HAP-1 (cell line): ENCODE measurements around the gene OTOGL.
"Not testable (repeated sequence)": the region's sequence is repeated elsewhere in the genome, so short reads cannot be mapped to it uniquely, and the experiment has no call there.

Experiments used
- DNase-seq, 2 experiments: peaks; one replicate each; pipeline ENCODE4 v3.0.0-alpha.2; 2016 to 2020; ENCODE audit warnings: low spot score in 2 of 2
- H3K27me3 ChIP-seq: fragments of 250-450 bp; sonication (Bioruptor Pico); 2 replicates; pipeline ENCODE4 v1.5.1; 2020; ENCODE audit warnings: low read depth, mild to moderate bottlenecking, moderate library complexity
- H3K36me3 ChIP-seq: fragments of 250-450 bp; sonication (Bioruptor Pico); replicated peaks from 2 replicates; pipeline ENCODE4 v1.5.1; 2020; ENCODE audit warnings: mild to moderate bottlenecking
- H3K4me1 ChIP-seq: fragments of 250-450 bp; sonication (Bioruptor Pico); 2 replicates; pipeline ENCODE4 v1.5.1; 2020; ENCODE audit warnings: mild to moderate bottlenecking
- H3K4me3 ChIP-seq: fragments of 250-450 bp; sonication (Bioruptor Pico); 2 replicates; pipeline ENCODE4 v1.5.1; 2020; ENCODE audit warnings: mild to moderate bottlenecking, moderate library complexity
- H3K9me3 ChIP-seq: fragments of 250-450 bp; sonication (Bioruptor Pico); 2 replicates; pipeline ENCODE4 v1.5.1; 2020; ENCODE audit warnings: mild to moderate bottlenecking, moderate library complexity
- in situ Hi-C: fragments of 300-500 bp; cut with MboI; formaldehyde crosslinking; loops from 3 replicates; pipeline ENCODE4 v1.14.3; 2020; ENCODE audit warnings: low sequenced_read_pairs, inconsistent platforms, mixed read lengths

Gene OTOGL

GRCh38 chr12:80149547-80150313, 50.4 kb downstream of the OTOGL start:
- H3K4me3 ChIP-seq, H3K4me1 ChIP-seq, DNase-seq, H3K9me3 ChIP-seq, H3K27me3 ChIP-seq, H3K36me3 ChIP-seq, in situ Hi-C loops: not testable (repeated sequence)

- in situ Hi-C loops: no loop called here
- Histone ChIP-seq H3K4me1 (0 out of 2 replicates have a peak, but pooled peaks cover 3% of the 10 kb centered on the region), H3K27me3 (no peaks in the 10 kb centered on the region), H3K9me3 (no peaks in the 10 kb centered on the region), H3K36me3 (no peaks in the 10 kb centered on the region), H3K4me3 (no peak overlapping the region)
- no peak for DNase-seq
Observed at GRCh38 chr12:80151131-80151530, 51.8 kb downstream of the OTOGL start.

- Histone ChIP-seq H3K9me3 (no peaks in the 10 kb centered on the region), H3K36me3 (no peaks in the 10 kb centered on the region), H3K4me3 (no peak overlapping the region), H3K27me3 (no peaks in the 10 kb centered on the region), H3K4me1 (0 out of 2 replicates have a peak, but pooled peaks cover 3% of the 10 kb centered on the region)
- in situ Hi-C loops: no loop called here
- no peak for DNase-seq
Observed at GRCh38 chr12:80154261-80154660, 54.9 kb downstream of the OTOGL start.

GRCh38 chr12:80156306-80156705, 57.0 kb downstream of the OTOGL start:
- no peaks in the 10 kb centered on the region for H3K36me3 ChIP-seq
- DNase-seq: no peak
- H3K4me3 ChIP-seq: no peak overlapping the region
- no peaks in the 10 kb centered on the region for H3K4me1 ChIP-seq
- in situ Hi-C loops: no loop called here
- H3K9me3 ChIP-seq: no peaks in the 10 kb centered on the region
- no peaks in the 10 kb centered on the region for H3K27me3 ChIP-seq

GRCh38 chr12:80157645-80158044, 58.3 kb downstream of the OTOGL start:
- Histone ChIP-seq H3K4me3 (no peak overlapping the region), H3K36me3 (no peaks in the 10 kb centered on the region), H3K4me1 (no peaks in the 10 kb centered on the region), H3K27me3 (no peaks in the 10 kb centered on the region), H3K9me3 (no peaks in the 10 kb centered on the region)
- in situ Hi-C loops: no loop called here
- no peak for DNase-seq

- Histone ChIP-seq H3K36me3 (no peaks in the 10 kb centered on the region), H3K27me3 (peaks cover 2% of the 10 kb centered on the region; the same call in 1 of the 2 replicates), H3K4me3 (no peak overlapping the region), H3K4me1 (no peaks in the 10 kb centered on the region), H3K9me3 (no peaks in the 10 kb centered on the region)
- in situ Hi-C loops: no loop called here
- no peak for DNase-seq
Observed at GRCh38 chr12:80161612-80162011, 62.3 kb downstream of the OTOGL start.

- in situ Hi-C loops: no loop called here
- no peak for DNase-seq
Observed at GRCh38 chr12:80162177-80162576, 62.8 kb downstream of the OTOGL start.

GRCh38 chr12:80165746-80166145, 66.4 kb downstream of the OTOGL start:
- Histone ChIP-seq H3K4me3 (no peak overlapping the region), H3K36me3 (no peaks in the 10 kb centered on the region), H3K9me3 (no peaks in the 10 kb centered on the region), H3K4me1 (no peaks in the 10 kb centered on the region), H3K27me3 (peaks cover 2% of the 10 kb centered on the region; the same call in 1 of the 2 replicates)
- DNase-seq: no peak
- in situ Hi-C loops: no loop called here

More at GRCh38 chr12:80162177-80162576, 62.8 kb downstream of the OTOGL start:
- no peaks in the 10 kb centered on the region for H3K36me3 ChIP-seq
- H3K9me3 ChIP-seq: no peaks in the 10 kb centered on the region
- H3K4me1 ChIP-seq: no peaks in the 10 kb centered on the region
- no peak overlapping the region for H3K4me3 ChIP-seq
- H3K27me3 ChIP-seq: peaks cover 2% of the 10 kb centered on the region; the same call in 1 of the 2 replicates

- Histone ChIP-seq H3K27me3 (peaks cover 2% of the 10 kb centered on the region; the same call in 1 of the 2 replicates), H3K4me3 (no peak overlapping the region), H3K4me1 (no peaks in the 10 kb centered on the region), H3K36me3 (no peaks in the 10 kb centered on the region), H3K9me3 (no peaks in the 10 kb centered on the region)
- no peak for DNase-seq
- in situ Hi-C loops: no loop called here
Observed at GRCh38 chr12:80166751-80167150, 67.4 kb downstream of the OTOGL start.

GRCh38 chr12:80168936-80169335, 69.6 kb downstream of the OTOGL start:
- Histone ChIP-seq H3K4me3 (no peak overlapping the region), H3K27me3 (peaks cover 2% of the 10 kb centered on the region; the same call in 1 of the 2 replicates), H3K9me3 (no peaks in the 10 kb centered on the region), H3K4me1 (no peaks in the 10 kb centered on the region), H3K36me3 (no peaks in the 10 kb centered on the region)
- DNase-seq: no peak
- in situ Hi-C loops: no loop called here

GRCh38 chr12:80170915-80171314, 71.6 kb downstream of the OTOGL start:
- Histone ChIP-seq H3K36me3 (no peaks in the 10 kb centered on the region), H3K9me3 (no peaks in the 10 kb centered on the region), H3K4me1 (no peaks in the 10 kb centered on the region), H3K4me3 (no peak overlapping the region), H3K27me3 (no peaks in the 10 kb centered on the region)
- in situ Hi-C loops: no loop called here
- DNase-seq: no peak

GRCh38 chr12:80173083-80173864, 73.9 kb downstream of the OTOGL start:
- no peaks in the 10 kb centered on the region for H3K9me3 ChIP-seq
- H3K4me3 ChIP-seq: no peak overlapping the region
- in situ Hi-C loops: no loop called here
- DNase-seq: no peak
- H3K27me3 ChIP-seq: no peaks in the 10 kb centered on the region
- no peaks in the 10 kb centered on the region for H3K36me3 ChIP-seq
- no peaks in the 10 kb centered on the region for H3K4me1 ChIP-seq

- H3K4me1 ChIP-seq: no peaks in the 10 kb centered on the region
- H3K36me3 ChIP-seq: no peaks in the 10 kb centered on the region
- in situ Hi-C loops: loop anchor here (25.0 kb wide), 1 partner anchor 613 kb away; no protein-coding TSS in a partner anchor
- H3K9me3 ChIP-seq: no peaks in the 10 kb centered on the region
- H3K27me3 ChIP-seq: no peaks in the 10 kb centered on the region
- no peak for DNase-seq
- no peak overlapping the region for H3K4me3 ChIP-seq
Observed at GRCh38 chr12:80175307-80175930, 76.1 kb downstream of the OTOGL start.

GRCh38 chr12:80176706-80177105, 77.4 kb downstream of the OTOGL start:
- no peaks in the 10 kb centered on the region for H3K36me3 ChIP-seq
- no peaks in the 10 kb centered on the region for H3K4me1 ChIP-seq
- no peaks in the 10 kb centered on the region for H3K27me3 ChIP-seq
- in situ Hi-C loops: loop anchor here (25.0 kb wide), 1 partner anchor 614 kb away; no protein-coding TSS in a partner anchor
- no peaks in the 10 kb centered on the region for H3K9me3 ChIP-seq
- H3K4me3 ChIP-seq: no peak overlapping the region
- DNase-seq: no peak
